GM18858 (cell line): ENCODE results near the gene COX15.
"Not testable (repeated sequence)": the region's sequence is repeated elsewhere in the genome, so short reads cannot be mapped to it uniquely, and the experiment has no call there.

Experiments
- ATAC-seq: cut with Tn5 transposase; IDR thresholded peaks from one replicate; pipeline ENCODE4 v1.9.1; 2021; ENCODE audit not compliant: unreplicated experiment

Gene COX15

DNA sequence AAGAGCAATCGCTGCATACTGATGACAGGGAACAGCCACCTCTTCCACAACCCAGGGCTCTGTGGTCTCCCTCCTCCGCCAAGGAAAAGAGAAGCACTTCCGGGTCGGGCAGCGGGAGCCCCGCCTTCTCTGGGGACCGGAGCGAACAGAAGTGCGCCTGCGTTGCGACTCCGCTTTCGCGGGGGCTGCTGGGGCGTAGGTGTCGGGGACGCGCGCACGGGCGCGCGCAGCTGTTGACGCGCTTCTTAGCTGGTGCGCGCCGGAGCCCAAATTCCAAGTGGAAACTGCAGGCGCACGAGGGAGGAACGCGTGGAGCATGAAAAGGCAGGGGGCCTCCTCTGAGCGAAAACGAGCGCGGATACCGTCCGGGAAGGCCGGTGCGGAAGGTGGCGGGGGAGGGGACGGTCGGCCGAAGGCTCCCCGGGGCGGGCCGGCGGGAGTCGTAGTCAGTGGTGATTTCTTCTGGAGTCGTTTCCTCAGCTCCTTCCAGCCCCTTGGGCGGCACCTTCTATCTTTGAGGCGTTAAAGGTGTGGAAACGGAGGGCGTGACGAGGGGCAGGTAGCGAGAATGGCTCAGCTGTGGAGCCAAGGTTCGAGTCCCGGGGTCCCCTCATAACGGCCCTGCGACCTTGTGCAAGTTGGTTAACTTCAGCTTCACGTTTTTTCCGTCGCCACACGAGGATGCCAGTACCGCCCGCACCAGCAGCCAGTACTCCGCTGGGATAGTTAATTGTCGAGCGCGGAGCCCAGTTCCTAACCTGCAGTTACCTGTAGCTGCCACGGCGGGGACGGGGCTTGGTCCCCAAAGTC lies at the start of gene COX15, which contains the start of gene CUTC:
Gene COX15 (minus strand): TSS at position 95 of the 810 bp plus-strand sequence. CDS start 78 bp downstream, at position 17.
Gene CUTC (plus strand): TSS at position 202 of the 810 bp plus-strand sequence. CDS start 115 bp downstream, at position 317.
- peak; percentile 69 for ATAC-seq

DNA sequence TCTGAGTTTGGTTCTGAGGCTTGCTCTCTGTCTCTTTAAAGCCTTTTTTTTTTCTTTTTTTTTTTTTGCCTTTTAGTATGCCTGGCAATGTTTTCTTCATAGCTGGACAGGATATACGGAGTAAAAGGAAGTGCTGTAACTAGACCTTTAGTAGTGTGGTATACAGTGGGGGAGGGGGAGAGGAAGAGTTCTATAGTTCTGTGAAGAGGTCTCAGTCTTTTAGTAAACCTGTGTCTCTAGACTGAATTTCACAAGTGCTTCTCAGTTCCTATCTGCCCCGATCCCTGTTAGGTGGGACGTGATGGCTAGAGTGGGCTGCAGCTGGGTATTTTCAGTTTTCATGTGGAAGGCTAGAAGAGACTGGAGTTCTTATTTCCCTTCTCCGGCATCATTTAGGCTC lies 47.4 kb upstream of the COX15 start:
- ATAC-seq, result no peak

DNA sequence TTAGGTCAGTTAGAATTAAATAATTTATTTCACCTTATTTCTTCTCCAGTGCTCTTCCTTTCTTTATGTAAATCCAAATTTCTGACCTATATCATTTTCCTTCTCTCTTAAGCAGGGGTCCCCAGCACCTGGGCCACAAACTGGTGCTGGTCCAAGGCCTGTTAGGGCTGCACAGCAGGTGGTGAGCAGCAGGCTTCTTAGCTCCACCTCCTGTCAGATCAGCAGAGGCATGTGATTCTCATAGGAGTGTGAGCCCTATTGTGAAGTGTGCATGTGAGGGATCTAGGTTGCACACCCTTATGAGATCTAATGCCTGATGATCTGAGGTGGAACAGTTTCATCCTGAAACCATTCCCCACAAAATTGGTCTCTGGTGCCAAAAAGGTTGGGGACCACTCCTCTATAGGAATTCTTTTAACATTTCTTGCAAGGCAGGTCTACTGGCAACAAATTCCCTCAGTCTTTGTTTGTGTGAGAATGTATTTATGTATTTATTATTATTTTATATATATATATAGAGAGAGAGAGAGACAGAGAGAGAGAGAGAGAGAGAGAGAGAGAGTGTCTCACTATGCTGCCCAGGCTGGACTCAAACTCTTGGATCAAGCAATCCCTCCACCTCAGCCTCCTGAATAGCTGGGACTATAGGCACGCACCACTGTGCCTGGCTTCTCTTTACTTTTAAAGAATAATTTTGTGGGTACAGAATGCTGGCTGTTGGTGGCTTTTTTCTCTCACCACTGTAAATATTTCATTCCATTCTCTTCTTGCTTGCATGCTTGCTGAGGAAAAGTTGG lies 46.2 kb upstream of the COX15 start:
- no peak for ATAC-seq

DNA sequence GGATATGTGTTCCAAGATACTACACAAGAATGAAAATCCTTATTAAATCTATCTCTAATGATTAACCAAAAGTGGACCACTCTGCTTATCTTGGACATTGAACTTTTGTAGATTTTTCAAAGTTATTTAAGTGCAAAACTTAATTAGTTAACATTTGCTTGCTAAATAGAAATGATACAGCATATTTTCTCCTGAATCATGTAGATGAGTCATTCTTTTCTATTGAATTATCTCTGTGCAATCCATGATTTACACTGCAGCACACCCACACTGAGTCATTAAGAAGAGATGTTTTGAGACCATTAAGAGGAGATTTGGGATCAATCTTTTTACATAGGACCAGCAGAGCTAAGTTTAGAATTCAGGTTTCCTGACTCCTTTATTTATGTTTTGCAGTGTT lies 43.9 kb upstream of the COX15 start:
- ATAC-seq, result no peak

DNA sequence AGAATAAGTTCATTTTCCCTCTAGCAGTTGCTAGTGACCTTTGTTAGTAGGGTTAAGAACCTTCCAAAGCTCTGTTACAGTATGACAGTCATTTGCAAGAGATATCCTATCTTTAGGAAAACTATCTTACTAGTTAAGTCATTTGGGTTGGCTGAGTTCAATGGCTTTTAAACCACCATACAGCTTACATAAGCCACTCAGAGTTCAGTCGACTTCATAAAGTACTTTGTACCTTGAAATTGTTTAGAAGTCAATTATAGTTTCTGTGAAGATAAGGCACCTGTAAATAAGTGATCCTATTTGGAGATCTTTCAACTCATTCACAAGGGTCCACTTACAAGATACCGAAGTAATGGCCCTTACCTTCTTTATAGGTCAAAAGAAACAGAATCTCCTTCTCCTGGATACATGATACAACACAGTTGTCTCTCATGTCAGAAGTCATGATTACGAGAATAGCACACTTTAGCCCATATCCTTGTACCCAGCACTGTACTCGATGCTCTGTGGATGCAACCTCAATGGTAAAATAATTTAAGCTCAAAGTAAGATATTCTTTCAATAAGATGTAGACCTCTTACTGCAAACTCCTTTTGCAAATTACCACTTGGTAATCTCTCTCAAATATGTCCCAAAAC lies 38.6 kb upstream of the COX15 start:
- ATAC-seq, result no peak

DNA sequence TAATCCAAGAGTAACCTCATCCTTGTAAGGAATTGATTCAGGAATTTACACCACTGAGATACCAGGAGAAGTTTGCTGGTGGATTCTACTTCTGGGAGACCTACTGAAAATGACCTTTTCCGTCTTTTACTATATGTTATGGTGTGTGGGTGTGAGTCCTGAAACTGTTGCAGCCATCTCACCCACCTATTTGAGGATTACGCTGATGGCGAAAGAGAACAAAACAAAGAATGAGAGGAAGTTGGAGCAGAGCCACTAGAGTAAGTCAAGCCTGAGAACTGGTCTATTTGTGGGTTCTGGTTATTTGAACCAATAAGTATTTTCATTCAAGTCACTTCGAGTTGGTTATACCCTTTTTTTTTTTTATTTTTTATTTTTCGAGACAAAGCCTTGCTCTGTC lies 37.8 kb upstream of the COX15 start:
- ATAC-seq, result no peak

DNA sequence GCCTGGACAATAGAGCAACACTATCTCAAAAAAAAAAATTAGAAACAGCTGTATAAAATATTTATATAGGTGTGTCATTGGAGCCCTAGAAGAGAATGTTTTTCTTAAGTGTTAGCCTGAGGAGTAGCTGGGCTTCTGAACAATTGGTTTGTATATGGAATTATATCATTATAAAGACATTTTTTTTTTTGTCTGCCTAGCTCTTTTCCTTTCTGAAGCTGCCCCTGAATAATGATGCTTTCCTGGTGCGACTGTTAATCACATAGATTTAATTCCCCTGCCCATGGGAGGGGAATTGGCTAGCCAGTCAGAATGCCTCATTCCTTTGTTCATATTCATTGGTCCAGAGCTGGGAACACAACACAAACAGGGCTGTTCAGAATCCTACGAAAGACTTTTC lies 36.6 kb upstream of the COX15 start:
- ATAC-seq, result no peak

DNA sequence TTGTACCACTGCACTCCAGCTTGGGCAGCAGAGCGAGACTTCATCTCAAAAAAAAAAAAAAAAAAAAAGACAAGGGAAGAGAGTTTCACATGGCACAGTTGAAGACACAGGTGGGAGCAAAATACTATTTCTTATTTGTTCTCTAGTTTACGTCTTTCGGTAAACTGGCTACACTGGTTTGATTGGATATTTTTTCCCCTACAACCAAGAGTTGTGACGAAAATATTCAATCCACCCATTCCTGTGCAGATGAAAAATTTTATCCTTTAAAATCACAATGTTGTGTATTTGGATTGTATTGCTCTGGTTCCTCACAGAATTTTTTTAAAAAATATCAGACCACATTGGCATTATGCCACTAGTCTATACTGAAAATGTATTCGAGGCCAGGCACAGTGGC lies 36.0 kb upstream of the COX15 start:
- no peak for ATAC-seq

DNA sequence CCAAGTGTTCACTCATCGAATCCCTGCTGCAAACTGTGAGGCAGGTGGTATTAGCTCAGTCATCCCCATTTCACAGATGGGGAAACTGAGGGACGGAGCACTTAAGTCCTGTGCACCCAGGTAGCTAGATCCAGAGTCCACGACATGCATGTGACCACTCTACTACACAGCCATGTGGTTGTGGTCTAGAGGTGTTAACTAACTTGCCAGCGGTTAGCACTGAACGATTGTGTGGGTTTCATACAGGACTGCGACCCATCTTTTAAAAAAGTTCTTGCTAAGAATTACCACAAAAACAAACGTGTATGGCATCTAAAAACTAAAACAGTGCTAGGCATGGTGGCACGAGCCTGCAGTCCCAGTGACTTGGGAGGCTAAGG lies 34.4 kb upstream of the COX15 start:
- peak; percentile 62 for ATAC-seq

DNA sequence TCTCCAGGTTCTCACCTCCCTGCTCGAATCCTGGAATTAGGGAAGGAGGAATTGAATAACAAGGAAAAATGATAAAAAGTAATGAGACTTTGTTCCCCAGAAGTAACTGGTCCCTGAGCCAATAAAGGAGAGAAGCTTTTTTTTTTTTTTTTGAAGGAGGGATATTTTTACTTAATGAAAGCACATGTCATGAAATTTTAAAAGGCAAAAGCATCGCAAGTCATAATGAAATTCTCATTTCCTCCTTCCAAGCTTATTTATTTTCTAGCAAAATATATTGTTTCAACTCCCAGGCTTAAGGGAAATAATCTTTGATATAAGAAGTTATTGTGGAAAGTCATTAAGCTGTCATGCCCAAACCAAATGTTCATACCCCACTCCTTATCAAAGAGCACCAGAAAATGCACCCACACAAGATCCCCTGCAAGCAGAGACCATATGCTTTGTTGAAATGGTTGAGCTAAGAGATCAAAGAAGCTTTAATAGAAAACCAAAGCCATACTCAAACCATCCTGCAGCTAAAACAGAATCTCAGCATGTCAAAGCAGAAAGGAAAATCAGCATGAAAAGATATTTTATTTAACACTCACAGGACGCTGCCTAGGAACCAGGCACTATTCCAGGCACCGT lies 33.9 kb upstream of the COX15 start:
- no peak for ATAC-seq

DNA sequence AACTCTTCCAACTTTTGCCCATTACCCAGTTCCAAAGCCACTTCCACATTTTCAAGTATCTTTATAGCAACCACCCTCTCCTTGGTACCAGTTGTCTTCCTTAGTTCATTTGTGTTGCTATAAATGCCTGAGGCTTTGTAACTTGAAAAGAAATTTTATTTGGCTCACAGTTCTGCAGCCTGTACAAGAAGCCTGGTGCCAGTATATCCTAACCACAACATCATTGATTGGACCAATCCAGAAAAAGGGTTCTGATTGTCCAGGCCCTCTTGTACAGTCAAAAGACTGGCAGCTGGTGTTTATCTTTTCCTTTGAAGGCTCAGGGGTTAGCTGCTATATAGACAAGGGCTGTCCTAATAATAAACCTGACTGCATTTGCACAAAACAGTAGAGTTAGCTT lies 29.4 kb upstream of the COX15 start:
- no peak for ATAC-seq

DNA sequence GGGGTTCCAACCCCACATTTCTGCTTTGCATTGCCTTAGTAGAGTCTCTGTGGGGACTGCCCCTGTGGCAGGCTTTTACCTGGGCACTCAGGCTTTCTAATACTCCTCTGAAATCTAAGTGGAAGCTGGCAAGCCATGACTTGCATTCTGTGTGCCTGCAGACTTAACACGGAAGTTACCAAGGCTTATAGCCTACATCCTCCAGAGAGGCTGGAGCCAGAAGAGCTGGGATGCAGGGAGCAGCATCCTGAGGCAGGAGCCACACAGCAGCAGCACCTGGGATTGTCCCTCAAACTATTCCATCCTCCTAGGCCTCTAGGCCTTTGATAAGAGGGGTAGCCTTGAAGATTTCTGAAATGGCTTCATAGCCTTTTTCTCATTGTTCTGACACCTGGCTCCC lies 28.4 kb upstream of the COX15 start:
- no peak for ATAC-seq

DNA sequence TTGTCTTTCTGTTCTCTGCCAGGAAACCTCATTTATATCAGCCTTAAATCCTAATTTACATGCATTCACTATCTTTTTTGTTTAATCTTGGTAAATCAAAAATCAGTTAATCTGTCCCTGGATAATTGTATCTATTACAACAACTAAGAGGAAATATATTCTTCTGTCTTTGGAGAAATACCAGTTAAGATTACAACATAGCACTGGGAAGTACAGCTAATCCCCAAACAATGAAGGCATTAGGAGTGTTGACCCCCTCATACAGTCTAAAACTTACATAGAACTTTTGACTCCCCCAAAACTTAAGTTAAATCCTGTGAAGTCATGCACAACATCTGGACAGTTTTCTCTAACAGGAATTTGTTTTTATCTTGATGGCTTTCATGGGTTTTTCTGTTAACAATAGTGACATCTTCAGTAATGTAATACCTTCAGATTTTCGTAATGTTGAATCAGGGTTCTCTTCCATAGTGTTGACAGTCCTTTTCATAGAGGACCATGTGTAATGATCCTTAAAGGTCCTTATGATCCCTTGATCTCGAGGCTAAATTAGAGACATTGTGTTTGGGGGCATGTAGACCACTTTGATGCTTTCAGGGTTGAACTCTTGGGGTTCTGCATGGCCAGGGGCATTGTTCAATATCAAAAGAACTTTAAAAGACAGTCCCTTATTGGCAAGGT lies 26.4 kb upstream of the COX15 start:
- ATAC-seq, result no peak

DNA sequence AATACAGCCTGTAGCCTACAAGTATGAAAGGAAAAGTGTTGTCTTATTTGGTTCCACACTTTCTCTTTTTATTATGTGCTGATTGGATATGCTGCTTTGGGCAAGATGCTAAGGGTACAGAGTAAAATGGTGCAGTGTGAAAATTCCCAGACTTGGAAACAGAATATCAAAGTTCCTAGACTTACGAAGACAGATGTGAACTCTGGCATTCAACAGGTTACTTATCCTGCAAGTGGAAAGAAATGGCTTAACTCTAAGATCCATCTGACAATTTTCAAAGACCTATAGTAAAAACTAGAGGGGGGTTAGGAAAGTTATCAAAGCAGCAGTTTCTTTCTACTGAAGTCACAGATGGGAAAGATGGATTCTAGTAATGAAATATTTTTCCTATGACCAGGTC lies 24.2 kb upstream of the COX15 start:
- no peak for ATAC-seq

DNA sequence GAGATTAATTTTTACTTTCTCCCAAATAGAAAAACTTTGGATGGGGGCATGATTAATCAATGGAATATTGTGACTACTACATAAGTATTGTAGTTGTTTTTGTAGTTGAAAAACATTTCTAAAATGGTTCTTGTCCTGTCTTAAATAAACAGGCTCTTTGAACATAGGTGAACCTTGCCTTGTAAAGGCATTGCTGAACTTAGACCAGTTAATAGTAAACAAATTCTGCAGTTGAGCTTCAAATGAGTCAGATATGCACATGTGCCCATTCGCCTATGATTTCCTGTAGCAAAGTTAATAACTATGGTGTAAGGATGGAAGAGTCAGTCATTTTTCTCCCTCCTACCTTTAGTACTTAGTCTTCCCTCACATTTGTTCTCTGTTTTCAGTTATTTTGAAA lies 22.7 kb upstream of the COX15 start:
- no peak for ATAC-seq

DNA sequence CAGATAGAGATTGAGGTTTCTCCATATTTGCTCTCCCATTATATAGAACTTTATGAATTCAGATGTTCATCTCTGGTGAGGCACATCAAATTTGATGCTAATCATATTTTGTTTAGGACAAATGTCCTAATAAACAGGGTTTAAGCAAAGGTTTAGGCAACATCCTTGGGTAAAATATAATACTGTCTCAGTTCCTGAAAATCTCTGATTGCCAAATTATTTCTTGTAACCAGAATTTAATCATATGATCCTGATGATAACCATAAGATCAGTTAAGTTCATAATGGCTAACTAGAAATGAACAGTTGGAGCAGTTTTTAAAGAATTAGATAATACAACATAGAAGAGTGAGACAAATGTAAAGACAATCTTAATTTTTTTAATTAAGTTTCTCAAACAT lies 18.7 kb upstream of the COX15 start:
- no peak for ATAC-seq

DNA sequence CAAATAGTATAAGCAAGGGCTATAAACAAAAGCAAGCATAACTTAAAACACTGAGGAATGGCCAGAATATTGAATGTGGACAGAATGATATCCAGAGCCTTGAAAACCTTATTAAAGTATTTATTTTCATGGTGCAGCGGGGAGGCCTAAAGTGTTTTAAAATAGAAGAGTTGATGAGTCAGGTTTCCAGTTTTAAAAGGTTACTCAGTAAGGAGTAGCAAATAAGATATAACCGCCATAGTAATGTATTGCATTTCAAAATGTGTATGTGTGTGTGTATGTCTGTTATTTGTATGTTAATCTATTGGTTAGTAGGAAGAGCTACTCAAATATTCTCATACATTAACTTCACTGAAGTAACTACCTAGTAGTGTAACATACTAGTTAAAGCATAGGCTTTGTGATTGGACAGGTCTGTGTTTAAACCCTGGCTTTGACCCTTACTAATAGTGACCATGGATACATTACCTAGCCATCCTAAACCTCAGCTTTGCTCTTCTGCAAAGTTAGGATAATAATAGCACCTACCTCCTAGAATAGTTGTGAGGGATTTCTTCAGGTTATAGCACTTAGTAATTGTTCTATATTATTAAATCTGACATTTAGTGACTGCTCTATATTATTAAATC lies 17.0 kb upstream of the COX15 start:
- no peak for ATAC-seq

DNA sequence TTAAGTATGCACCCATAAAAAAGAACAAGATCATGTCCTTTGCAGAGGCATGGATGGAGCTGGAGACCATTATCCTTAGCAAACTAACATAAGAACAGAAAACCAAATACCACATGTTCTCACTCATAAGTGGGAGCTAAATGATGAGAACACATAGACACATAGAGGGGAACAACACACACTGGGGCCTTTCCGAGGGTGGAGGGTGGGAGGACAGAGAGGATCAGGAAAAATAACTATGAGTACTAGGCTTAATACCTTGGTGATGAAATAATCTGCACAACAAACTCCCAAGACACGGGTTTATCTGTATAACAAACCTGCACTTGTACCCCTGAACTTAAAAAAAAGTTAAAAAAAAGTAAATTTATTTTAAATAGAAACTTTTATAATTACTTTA lies 14.2 kb upstream of the COX15 start:
- ATAC-seq, result not testable (repeated sequence)

DNA sequence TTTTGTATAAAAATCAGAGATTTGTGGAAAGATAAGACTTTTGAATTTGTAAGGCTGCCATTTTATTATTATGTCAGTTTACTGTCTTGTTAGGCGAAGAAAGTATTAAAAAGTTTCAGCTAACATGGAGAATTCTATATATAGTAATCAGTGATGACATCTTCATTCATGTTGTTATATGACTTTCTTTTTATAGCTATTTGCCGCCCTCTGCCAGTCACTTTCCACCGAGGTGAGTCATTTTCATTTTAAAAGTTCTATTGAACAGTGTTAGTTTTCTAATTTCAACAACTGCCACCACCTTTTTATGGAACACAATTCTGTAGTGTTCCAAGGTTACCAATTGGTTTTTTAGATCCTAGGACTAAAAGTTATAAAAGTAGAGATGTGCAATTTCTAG lies 11.9 kb upstream of the COX15 start:
- no peak for ATAC-seq

DNA sequence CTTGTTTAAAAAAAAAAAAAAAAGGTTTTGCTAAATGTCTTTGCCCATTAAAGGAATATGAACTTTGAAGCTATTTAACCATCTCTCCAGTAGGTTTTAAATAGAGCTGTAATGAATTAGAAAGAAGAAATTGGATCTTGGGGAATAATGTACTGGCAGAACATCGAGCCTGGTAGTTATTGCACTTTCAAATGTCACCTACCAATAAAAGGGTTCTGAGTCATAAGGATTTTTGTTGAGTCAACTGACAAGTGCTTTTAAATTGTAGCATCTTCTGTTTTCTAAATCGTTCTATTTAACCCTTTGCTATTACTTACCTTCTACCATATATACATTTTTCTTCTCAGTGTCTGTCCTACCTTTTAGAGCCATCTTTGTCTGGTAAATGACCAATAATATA lies 10.8 kb upstream of the COX15 start:
- no peak for ATAC-seq
